IMR-90 (cell line): ENCODE measurements around the gene SRPRB.

Experiments used
- BHLHE40 ChIP-seq: fragments of 150-350 bp; IDR thresholded peaks from 2 replicates; pipeline ENCODE4 v1.6.1; 2016; ENCODE audit warnings: mild to moderate bottlenecking, low read depth, low read length
- CTCF ChIP-seq: conservative IDR thresholded peaks from 2 replicates; pipeline ENCODE4 v1.5.1; 2012; ENCODE audit warnings: mild to moderate bottlenecking, low read depth, low read length, improper control_type of control experiment
- MAZ ChIP-seq: IDR thresholded peaks from 2 replicates; pipeline ENCODE4 v1.6.1; 2012; ENCODE audit warnings: low read depth, mild to moderate bottlenecking, low read length, improper control_type of control experiment, moderate library complexity, borderline replicate concordance
- NFE2L2 ChIP-seq: fragments of 150-350 bp; IDR thresholded peaks from 2 replicates; pipeline ENCODE4 v1.6.1; 2016; ENCODE audit warnings: low read depth, mild to moderate bottlenecking, low read length
- POLR2A ChIP-seq: IDR thresholded peaks from 2 replicates; pipeline ENCODE4 v1.6.1; 2012; ENCODE audit warnings: mild to moderate bottlenecking, low read depth, low read length
- RCOR1 ChIP-seq: IDR thresholded peaks from 2 replicates; pipeline ENCODE4 v1.6.1; 2012; ENCODE audit warnings: mild to moderate bottlenecking, low read length, improper control_type of control experiment; ENCODE audit not compliant: insufficient replicate concordance
- RFX5 ChIP-seq: IDR thresholded peaks from 2 replicates; pipeline ENCODE4 v1.8.0; 2012; ENCODE audit warnings: low read depth, mild to moderate bottlenecking, low read length, moderate library complexity

GRCh38 chr3:133781570-133781969 is 24.0 kb upstream of the SRPRB start:
- TF ChIP-seq POLR2A = no peak
- TF ChIP-seq MAZ = no peak
- no peak for TF ChIP-seq RFX5
- TF ChIP-seq NFE2L2 = no peak
- TF ChIP-seq CTCF = no peak
- TF ChIP-seq RCOR1 = no peak
- no peak for TF ChIP-seq BHLHE40
